SIG-M5 (cell line): ENCODE results near the gene ABCA1.
A peak's percentile ranks its signal among the peaks of the same experiment; 100 is the strongest.
"Not testable (repeated sequence)": the region's sequence is repeated elsewhere in the genome, so short reads cannot be mapped to it uniquely, and the experiment has no call there.

Experiments used
- DNase-seq: peaks from one replicate; lab custom pipeline; 2025; lab: John Stamatoyannopoulos, UW

ABCA1 gene, protein sequence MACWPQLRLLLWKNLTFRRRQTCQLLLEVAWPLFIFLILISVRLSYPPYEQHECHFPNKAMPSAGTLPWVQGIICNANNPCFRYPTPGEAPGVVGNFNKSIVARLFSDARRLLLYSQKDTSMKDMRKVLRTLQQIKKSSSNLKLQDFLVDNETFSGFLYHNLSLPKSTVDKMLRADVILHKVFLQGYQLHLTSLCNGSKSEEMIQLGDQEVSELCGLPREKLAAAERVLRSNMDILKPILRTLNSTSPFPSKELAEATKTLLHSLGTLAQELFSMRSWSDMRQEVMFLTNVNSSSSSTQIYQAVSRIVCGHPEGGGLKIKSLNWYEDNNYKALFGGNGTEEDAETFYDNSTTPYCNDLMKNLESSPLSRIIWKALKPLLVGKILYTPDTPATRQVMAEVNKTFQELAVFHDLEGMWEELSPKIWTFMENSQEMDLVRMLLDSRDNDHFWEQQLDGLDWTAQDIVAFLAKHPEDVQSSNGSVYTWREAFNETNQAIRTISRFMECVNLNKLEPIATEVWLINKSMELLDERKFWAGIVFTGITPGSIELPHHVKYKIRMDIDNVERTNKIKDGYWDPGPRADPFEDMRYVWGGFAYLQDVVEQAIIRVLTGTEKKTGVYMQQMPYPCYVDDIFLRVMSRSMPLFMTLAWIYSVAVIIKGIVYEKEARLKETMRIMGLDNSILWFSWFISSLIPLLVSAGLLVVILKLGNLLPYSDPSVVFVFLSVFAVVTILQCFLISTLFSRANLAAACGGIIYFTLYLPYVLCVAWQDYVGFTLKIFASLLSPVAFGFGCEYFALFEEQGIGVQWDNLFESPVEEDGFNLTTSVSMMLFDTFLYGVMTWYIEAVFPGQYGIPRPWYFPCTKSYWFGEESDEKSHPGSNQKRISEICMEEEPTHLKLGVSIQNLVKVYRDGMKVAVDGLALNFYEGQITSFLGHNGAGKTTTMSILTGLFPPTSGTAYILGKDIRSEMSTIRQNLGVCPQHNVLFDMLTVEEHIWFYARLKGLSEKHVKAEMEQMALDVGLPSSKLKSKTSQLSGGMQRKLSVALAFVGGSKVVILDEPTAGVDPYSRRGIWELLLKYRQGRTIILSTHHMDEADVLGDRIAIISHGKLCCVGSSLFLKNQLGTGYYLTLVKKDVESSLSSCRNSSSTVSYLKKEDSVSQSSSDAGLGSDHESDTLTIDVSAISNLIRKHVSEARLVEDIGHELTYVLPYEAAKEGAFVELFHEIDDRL (N-terminal part only)

DNA sequence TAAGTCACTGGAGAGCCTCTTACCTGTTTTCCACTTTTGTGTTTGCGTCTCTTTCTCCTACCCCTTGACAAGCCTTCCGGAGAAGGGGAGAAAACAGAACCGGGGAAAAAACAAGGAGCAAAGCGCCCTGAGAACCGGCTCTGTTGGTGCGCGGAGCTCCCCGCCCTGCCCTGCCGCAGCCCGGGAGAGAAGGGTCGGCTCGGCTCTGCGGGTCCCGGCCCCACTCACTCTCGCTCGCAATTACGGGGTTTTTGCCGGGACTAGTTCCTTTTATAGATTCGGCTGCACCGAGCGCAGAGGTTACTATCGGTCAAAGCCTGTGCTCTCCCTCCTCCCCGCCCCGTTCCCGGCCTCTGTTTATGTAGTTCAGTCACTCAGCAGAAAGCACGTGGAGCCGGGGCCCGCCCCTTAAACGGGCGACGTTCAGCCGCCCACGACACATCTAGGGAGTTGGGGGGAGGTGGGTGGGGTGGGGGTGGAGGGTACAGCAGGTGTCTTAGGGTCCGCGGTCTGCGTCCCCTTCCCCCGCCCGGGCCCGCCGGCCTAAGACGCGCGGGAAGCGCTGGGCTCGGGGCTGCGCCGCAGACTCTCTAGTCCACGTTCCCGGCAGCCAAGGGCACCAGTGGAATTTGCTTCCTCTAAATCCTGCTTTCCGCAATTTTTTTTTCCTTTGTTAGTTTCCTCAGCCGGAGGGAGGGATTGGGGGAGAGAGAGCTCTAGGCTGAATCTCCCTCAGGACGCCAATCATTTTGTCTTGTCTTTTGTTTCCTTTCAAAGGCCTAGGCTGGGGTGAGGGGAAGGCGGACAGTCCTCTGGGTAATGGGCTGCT is at the start of gene ABCA1:
Gene ABCA1 (minus strand): TSS at position 244 of the 829 bp plus-strand sequence. CDS start 24,476 bp downstream, outside the sequence.
- peak; percentile 42 for DNase-seq

DNA sequence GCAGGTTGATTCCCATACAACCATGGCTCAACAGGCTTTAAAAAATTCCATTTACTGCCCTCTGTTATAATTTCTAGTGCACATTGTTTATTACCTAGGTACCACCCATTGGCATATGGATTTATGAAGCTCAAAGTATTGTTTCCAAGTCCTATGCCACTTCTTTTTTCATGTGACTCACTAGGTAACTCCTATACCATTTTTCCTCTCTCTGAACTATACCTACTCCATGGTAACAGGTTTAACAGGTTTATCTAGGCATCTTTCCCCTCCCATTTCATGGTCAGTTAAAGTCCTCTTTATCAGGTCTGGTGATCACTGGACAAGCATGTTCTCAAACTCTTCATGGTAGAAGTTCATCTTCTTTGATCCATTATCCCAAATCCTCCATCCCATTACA is 49.6 kb upstream of the ABCA1 start:
- DNase-seq = no peak

DNA sequence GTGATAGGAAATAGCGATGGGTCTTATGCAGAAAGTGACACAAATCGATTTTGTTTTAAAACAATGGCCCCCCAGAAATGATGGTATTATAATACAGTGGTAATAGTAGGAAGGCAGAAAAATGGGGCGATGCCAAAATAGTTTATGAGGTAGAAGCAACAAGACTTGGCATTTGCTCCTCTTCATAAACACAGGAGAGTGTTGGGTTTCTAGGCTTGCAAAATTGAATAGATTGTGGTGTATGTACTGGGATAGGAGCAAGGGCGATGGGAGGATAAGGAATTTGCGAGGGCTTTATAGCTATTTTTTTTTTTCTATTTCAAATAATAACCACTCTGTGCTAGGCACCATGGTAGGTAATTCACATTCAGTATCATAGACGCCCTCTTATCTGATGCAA is 49.2 kb upstream of the ABCA1 start:
- DNase-seq = no peak

DNA sequence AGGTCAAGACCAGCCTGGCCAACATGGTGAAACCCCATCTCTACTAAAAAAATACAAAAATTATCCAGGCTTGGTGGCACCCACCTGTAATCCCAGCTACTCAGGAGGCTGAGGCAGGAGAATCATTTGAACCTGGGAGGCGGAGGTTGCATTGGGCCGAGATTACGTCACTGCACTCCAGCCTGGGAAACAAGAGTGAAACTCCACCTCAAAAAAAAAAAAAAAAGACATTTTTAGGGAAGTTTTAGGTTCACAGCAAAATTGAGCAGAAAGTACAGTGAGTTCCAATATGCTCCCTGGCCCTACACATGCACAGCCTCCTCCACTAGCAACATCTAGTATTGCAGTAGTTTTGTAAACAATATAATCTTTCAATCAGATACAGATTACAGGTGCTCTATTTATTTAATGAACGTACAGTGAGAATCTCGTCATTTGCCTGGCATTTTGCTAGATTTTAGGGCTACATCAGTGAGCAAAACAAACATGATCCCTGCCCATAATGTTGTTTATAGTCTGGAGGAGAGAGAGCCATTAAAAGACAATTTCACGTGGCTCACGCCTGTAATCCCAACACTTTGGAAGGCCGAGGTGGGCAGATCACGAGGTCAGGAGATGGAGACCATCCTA is 48.1 kb upstream of the ABCA1 start:
- DNase-seq = not testable (repeated sequence)

DNA sequence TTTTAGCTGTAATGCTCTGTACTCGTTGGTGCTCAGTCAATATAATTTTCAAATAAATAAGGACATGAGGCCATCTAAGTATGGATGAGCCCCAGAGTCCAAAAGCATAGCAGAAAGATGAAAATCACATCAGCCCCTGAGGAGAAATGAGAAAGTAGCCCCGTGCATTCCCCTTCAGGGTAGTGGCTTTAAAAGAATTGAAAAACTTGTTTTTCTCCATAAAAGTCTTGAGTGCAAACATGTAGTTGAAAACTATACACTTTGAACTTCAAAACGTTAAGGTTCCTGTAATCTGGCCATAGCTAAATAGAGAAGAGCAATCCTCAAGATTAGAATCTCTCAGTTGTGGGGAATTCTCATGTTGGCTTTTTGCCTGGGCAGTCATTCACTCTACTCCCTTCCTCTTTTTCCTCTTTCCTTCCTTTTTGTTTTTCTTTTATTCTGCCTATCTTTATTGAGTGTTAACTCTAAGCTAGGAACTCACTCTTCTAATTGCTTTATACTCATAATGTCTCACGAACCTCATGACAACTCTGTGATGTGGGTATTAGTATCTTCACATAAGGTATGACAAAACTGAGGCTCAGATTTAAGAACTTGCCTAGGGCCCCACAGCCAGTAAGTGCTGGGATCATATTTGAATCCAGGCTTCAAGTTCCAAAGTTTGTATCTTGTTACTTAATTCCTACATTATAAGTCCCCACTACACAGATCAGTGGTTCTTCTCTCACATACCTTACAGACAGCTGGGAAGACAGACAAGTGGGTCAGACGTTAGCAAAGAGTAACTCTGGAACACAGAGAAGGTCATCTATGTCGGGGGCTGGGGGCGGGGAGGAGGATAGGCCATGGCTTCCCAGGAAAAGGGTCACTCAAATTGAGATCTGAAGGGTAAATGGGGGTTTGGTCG is 46.4 kb upstream of the ABCA1 start:
- DNase-seq = no peak

DNA sequence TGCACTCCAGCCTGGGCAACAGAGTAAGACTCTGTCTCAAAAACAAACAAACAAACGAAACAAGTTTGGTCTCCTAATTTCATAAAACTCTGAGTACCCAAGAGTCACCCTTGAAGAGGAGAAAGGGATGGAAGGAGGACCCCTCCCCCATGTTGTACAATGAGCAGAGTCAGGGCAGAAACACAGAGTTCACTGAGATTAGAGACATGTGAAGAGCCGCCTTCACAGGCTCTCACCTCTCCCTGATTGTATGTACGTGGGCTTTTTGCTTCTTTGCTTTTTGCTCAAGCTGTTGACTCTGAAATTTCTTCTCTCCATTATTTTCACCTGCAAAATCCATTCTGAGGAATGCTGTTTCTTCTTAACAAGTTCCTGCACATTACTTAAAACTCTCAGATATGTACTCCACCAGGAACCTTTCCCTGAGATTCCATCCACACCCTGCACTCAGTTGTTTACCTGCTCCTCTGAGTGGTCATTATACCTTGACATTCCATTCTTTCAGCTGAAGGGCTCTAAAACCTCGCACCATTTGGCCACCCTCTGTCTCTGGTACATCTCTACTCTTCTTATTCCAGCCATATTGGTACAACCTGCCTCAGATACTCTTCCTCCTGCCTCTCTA is 44.4 kb upstream of the ABCA1 start:
- DNase-seq = no peak

DNA sequence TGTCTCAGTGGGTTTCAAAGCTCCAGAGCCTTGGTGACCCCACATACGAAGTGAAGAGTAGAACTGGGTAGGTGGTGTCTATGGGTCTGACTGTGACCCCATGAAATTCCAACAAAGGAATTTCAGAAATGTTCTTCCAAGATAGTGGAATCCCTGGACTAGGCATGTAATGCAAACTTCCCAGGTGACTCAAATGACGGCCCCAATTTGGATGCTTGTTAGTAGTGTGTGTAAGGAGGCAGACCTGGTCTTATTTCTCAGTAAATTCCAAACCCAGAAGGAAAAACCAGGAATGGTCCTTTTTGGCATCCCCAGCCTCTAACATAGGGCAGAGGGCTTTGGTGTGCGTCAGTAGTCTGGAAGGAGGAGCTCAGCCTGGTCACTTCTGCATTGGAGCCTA is 43.6 kb upstream of the ABCA1 start:
- DNase-seq = no peak

DNA sequence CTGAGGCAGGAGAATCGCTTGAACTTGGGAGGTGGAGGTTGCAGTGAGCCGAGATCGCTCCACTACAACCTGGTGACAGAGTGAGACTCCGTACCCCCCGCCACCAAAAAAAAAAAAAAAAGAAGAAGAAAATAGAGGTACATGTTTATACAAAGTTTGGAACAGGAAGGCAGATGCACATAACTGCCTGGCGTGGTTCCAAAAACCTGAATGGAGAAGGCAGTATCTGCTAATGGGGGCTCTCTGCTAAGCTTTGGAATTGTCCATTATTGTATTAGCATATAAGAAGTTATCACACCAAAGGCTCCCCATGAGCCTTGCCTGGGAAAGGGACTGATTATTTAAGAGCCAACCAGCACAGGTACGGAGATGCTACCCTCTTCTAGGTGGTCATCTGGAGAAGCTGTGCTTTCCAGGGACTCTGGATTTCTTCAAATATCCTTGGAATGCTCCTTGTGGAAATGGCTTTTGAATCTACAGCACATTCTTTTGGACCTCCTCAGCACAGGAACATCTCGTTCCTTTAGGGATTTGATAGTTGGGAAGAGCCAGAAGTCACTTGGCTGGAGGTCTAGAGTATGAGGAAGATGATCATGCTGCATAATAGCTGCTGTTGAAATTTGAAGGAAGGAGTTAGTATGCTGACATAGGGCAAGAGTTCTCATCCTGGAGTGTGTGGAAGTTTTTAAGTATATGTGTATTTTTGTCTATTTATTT is 42.5 kb upstream of the ABCA1 start:
- no peak for DNase-seq

DNA sequence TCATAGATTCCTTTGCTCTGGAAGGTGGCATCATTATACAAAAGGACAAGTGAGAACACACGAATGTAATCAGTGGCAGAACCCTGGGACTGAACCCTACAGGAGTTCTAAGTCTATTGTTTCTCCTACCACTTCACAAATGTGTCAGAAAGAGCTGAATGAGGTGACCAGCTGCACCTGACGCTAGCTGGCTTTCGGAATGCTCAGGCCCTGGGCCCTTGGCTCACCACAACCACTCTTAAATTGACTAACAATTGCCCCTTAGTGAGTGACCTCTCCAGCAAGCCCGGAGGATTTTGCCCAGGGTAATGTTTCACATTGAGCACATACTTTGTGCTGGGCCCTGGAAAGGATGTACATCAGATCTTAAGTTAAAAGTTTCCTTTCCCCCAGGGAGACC is 41.2 kb upstream of the ABCA1 start:
- no peak for DNase-seq

DNA sequence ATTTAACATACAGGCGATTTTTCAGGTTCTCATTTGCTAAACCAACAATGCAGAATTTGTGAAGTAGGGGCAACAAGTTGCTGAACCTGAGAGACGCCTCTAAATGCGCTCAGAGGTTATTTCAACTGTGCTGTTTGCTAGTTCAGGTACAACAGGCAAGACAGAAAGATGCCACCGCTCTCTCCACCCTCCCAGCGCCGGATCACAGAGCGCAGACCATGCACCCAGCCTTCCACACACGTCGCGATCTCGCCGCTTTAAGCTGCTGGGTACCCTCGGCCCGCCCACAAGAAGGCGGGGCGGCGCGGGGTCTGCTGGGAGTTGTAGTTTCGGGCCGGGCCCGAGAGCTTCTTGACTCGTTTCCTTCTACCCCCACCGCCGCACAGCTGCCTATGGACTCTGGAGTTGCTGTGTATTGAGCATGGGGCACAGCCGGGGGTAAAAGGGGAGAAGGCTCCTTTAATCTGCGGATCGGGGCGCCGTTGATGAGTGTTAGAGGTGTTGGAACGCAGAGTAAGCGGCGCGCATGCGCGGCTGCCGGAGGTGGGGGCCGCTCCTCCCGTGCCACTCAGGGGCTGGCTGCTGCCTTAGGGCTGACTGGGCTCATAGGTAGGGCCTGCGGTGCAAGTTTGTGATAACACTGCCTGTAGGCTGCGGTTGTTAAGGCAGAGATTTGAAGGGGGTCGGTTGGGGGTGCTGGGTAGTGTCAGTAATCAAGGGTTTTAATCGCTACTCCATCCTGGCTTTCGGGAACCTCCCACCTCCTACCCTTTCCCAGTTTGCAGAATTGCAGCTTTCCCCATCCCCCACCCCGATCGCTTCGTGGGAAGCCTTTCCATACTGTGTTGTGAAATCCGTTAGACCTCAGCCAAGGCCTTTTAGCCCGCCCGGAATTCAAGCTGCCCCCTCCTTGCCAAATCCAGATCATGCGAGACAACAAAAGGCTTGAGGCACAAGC is 40.3 kb upstream of the ABCA1 start:
- DNase-seq = no peak

DNA sequence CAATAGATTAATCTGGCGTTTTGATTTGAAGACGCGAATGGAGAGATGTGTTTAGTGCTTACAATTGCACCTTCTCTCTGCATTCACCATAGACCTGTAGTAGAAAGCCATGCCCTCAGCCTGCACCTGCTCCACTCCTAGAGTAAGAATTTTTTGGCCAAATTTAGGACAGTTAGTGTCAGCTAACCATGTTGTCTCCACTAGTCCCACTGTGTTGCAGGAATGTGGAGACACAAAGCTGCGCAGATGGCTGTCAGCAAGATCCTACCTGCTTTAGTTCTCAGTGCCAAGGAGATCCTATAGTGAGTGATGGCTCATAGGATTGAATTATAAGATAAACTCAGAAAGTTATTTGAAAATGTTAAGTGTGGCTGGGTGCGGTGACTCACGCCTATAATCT is 35.1 kb upstream of the ABCA1 start:
- DNase-seq = no peak

DNA sequence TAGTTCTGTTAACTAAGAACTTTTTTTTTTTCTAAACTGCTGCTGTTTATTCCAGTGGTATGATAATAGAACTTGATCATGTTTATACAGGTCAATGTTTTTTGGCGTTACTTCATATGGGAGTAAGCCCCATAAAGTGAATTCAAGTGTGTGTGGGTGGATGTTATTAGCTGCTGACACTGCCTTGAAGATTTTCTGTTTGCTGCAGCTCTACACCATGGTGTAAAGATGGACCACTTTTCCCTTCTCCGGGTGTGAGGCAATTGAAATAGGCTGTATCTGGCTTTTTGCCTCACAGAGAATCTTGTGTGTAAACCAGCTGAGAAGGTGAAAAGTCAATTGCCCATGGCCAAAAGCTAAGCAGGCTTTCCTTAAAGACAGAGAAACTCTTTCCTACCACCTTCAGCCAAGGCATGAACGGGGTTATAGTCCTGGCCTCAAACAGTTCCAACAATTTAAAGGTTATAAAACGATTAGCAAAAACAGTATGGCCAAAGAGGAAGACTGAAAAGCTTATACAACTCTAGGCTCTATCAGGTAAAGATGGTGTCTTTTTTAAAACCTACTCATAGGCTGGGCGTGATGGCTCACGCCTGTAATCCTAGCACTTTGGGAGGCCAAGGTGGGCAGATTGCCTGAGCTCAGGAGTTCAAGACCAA is 33.9 kb upstream of the ABCA1 start:
- no peak for DNase-seq

DNA sequence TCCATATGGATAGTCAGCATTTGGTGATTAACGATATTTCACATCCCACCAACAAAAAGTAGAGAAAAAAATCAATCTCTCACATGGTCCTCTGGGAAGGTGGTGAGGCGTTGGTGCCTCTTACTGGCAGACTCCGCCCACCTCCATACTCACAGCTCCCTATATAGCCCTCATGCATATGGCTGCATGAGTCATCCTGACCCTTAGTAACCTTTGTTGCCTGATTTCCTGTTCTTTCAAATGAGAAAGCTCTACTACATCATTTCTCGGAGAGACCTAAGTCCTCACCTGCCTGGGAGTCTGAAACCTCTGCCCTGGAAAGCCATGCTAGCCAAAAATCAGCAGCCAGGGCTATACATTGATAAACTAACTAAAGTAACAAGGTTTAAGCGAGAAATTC is 33.3 kb upstream of the ABCA1 start:
- DNase-seq = no peak

DNA sequence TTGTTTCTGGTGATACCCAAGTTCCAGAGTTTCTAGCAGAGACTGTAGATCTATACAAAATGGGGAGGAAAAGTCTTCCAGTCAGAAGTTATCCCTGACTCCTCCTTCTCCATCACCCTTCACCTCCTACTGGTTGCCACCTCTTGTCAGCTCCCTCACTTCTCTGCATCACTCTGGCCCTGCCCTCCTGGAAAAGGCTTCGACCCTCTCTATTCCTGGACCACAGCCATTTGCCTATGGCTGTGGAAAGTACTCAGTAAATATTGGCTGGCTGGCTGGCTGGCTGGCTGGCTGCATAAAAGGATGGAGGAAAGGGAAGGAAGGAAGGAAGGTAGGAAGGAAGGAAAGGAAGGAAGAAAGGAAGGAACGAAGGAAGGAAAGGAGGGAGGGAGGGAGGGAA is 32.7 kb upstream of the ABCA1 start:
- DNase-seq = no peak

DNA sequence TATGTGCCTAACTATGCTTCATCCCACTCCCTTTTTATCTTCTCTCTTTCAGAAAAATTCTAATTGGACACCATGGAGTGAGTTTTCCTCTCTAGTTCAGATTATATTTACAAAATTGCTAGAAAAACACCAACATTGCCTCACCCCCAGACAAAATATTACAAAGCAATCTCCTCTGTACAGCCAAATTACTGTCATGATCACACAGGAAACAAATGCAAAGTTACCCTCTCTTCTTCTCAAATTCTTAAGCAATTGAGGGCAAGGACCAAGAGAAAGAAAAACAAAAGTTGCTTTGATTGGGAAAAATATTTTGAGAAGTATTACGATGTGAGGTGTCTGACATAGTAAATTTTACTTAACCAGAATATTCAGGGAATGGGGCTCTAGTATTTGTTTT is 30.8 kb upstream of the ABCA1 start:
- no peak for DNase-seq

DNA sequence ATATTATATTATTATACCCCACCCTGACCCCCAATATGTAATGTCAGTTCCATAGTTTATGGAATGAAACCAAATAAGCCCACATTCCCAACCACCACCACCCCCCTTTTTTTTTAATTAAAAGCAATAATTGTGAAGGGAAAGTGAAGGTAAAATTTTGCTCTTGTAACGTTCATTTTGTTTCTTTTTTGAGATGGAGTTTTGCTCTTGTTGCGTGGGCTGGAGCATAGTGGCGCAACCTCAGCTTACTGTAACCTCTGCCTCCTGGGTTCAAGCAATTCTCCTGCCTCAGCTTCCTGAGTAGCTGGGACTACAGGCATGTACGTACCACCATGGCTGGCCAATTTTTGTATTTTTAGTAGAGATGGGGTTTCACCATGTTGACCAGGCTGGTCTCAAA is 30.1 kb upstream of the ABCA1 start:
- DNase-seq = not testable (repeated sequence)

DNA sequence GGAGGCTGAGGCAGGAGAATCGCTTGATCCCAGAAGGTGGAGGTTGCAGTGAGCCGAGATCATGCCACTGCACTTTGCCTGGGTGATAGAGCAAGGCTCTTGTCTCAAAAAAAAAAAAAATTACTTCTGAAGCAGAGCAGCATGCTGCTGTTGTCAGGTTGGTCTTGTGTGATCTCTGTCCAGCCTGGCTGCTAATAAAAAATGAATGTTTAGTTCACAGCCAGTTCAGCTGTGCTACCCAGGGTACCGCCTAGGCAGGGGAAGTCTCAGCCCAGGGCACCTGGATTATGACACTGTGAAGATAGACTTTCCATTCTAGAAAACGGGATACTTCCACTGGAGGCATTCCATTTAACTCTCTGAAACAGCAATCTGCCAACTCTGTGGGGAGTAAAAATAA is 23.5 kb upstream of the ABCA1 start:
- no peak for DNase-seq
